ENCODE data around the gene TENM4.

GRCh38 chr11:79274636-79275331 lies 166.0 kb downstream of the TENM4 start:
- TF ChIP-seq L3MBTL2 (conservative IDR thresholded peaks at IDR 0.05) (no peak), FOXK2 (IDR thresholded peaks at IDR 0.05) (no peak), SP1 (IDR thresholded peaks at IDR 0.05) (no peak), SUZ12 (IDR thresholded peaks at IDR 0.05) (no peak), TARDBP (IDR thresholded peaks at IDR 0.05) (no peak), ELF4 (IDR thresholded peaks at IDR 0.05) (no peak), PKNOX1 (IDR thresholded peaks at IDR 0.05) (no peak), FOXM1 (IDR thresholded peaks at IDR 0.05; ENCODE audit: borderline replicate concordance) (no peak), ZNF384 (IDR thresholded peaks at IDR 0.05) (no peak), BHLHE40 (IDR thresholded peaks at IDR 0.05; ENCODE audit: borderline replicate concordance) (no peak), FOXA1 (IDR thresholded peaks at IDR 0.05) (no peak), CTBP1 (IDR thresholded peaks at IDR 0.05; ENCODE audit: borderline replicate concordance) (no peak), HDGF (IDR thresholded peaks at IDR 0.05; ENCODE audit: borderline replicate concordance) (no peak), LEF1 (IDR thresholded peaks at IDR 0.05; ENCODE audit: borderline replicate concordance) (no peak)

All from HEK293T (cell line).